GM18870 (cell line): ENCODE data around the gene TMEM212.
"Not testable (repeated sequence)": the region's sequence is repeated elsewhere in the genome, so short reads cannot be mapped to it uniquely, and the experiment has no call there.

Experiments
- ATAC-seq: cut with Tn5 transposase; IDR thresholded peaks from one replicate; pipeline ENCODE4 v1.9.1; 2021; ENCODE audit warnings: moderate library complexity; ENCODE audit not compliant: unreplicated experiment

The TMEM212 gene

GRCh38 chr3:171851660-171852058 is 8.5 kb downstream of the TMEM212 start:
- no peak for ATAC-seq

GRCh38 chr3:171854649-171855305 is 11.6 kb downstream of the TMEM212 start:
- ATAC-seq: no peak

GRCh38 chr3:171858770-171859169 is 15.6 kb downstream of the TMEM212 start:
- ATAC-seq: not testable (repeated sequence)

DNA sequence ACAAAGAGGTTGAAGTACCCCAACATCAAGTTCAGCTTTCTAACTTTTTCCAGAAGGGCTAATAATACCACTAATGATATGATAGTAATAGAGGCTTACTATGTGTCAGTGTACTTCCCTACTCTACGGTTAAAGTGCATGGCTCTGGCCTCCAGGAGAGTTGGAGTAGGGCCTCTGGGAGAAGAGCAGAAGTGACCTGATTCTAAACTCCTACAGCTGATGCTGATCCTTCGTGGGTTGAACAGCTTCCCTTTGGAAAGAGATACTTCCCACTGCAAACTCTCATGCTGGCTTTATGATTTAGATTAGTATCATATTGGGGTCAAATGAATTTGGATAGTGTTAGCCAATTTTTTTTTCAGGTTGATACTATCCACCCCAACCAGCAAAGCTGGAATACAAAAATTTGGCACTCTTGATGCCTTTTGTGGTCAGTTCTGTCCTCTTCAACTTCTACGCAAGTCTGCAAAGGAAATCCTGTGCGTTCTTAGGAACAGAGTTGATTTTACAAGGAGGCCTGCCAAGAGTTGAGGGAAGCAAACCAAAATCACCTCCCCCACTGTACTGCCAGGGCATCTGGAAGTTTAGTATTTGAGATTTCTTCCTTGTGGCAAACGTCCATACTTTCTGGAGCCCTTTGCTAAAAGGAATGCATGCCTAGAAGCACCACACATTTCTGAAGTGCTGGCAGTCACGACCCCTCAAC is 17.8 kb downstream of the TMEM212 start:
- no peak for ATAC-seq

DNA sequence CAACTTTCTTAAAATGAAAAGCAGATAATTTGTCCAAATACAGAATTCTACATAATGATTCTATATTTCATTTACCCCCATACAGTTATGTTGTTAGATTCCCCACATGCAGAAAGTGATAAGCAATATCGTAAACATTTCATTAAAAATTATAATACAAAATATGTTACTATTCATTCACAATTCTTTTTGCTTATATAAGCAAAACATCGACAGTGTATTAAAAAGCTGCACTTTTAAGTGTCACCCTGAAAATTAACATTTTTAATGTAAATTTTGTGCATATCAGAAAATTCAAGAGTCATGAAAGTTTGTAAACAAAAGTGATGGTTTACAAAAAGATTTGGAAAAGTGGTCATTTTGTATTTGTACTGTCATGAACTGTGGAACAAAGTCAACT is 19.2 kb downstream of the TMEM212 start:
- no peak for ATAC-seq

GRCh38 chr3:171862993-171863521 is 19.9 kb downstream of the TMEM212 start:
- no peak for ATAC-seq

DNA sequence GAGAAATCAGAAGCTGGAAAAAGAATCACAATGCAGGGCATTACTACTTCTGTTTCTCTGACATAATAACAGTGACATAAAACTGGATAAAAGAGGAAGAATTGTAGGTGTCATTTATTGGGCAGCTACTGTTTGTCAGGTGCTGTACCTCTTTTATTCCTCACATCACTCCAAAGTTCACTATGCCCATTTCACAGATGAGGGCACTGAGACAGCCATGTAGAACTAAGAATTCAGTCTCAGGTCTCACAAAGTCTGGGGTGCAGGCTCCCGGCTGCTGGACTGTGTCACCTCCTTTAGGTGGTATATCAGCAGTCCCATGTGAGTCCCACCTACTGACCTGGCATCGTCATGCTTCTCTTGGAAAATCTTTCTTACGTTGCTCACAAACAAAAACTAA is 20.8 kb downstream of the TMEM212 start:
- no peak for ATAC-seq

DNA sequence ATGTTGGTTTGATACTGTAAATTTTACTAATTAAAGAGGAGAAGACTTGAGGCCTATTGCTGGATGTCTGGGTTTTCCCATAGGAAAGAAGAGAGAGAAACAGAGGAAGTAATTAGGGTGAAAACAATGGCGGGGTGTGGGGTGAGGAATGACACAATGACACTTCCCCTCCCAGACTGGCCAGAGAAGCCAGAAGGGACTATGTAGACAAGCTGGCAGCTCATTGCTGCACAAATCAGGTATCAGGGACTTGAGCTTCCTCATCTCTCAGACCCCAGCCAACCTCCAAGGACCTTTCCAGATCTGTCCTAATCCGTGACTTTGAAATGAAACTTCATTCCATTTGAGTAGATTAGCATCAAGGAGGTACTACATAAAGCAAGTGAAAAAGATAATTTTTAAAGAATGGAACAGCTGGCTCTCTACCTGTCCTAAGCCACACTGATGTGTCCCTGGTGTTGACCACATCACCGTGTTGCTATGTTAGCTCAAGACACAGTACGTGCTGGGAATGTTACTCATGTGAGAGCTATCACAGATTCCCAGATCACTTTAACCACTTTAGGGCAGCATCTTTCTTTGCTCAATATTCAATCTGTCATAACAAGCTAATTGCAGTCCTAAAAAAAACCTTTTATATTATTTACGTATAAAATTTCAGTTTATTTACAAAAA is 22.2 kb downstream of the TMEM212 start:
- ATAC-seq: no peak

DNA sequence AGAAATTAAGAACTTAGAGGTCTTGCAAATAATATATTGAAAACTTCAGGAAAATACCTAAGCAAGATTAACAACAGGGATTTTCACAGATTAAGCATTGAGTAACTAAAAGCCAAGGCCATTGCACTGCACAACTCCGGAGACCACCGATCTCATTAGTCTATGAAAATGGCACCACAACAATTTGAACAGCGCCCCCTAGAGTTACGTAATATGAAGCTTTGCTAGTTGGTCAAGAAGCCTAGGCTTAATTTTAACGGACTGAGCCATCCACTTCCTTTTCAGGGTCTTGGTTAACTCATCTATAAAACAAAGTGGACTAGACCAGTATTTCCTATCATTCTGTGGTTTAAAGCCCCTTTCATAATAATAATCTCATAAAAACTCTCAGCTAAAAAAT is 24.8 kb downstream of the TMEM212 start:
- no peak for ATAC-seq

DNA sequence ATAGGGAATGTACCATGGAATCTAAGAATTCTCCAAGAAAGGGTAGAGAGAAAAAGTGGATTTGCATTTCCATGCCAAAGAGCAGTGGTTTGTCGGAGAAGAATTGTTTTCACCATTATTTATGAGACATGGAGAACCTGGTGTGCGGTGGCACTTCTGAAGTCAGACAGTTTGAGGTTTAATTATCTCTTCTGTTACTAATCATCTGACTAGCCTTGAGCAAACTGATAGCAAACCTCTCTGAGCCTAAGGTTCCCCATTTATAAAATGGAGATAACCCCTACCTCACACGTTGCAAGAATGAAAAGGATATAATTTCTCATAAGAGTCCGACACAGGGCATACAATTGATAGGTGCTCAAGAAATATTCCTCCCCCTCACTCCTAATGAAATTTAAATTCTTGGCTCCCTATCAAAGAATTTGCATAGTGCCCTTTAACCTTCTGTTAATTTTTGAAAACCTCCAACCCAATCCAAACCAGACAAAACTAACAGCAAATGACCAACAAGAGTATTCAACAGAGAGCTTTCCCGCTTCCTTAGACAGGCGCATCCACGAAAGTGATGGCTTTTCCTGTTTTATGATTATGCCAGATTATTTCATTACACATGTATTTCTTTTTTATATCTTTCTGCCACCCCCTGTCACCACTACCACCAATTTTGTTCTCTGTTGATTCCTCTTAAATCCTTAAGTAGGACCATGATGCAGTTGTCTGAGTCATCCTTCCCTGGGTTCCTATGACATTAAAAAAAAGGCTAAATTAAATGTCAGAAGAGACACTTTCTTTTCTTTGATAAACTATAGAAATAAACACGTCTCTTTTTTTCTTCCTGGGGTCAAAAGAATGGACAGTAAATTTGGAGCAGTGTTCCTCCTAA is 28.5 kb downstream of the TMEM212 start:
- no peak for ATAC-seq

DNA sequence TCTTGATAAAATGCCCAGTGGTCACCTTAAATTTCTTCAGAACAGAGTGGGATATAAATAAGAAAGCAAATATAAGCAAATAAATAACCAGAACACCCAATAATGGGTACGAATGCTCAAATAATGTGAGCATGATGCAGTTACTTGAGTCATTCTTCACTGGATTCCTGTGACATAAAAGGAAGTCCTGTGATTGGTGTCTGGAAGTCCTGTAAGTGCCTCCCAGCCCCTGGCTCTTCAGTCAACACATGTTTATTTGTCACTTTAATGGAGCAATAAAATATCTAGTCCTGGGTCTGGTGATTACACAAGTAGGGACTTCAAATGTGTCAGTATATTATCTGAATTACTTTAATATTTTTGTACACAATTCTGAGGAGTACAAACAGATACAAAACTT is 30.4 kb downstream of the TMEM212 start:
- no peak for ATAC-seq

DNA sequence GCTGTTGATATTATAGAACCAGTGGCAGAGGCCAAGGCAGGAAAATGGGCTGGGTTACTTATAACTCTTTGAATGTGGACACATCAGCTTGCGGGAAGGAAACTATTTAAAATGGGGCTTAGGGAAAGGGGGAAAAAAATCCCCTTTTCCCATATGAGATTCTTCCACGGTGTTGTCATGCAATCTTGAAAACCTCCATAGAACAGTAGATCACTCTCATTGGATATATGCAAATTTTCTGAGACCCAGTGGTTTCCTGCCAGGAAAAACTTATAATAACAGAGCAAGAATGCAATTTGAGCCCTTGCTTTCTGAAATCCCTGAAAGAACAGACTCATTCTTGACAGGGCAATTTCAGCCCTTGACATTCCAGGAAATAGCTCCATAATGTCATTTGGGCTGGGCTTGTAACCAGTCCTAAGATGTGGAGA is 31.1 kb downstream of the TMEM212 start:
- no peak for ATAC-seq

DNA sequence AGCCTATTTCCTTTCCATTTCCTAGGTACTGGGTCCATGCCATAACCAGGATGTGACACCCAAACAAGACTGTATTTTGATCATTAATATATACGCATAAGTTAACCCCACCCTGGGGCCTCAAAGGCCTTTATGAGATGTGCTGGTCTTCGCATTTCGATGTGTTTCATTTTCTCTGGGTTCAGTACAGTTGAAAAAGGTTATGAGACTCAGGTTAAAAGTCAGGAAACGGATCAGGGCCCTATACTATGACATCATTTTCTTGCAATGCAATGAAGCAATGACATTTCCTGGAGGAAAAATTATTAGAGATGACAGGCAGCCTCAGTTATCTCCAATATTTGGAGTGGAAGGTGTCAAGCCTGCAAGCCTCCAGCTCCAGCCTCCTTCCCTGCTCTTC is 31.7 kb downstream of the TMEM212 start:
- ATAC-seq: no peak

DNA sequence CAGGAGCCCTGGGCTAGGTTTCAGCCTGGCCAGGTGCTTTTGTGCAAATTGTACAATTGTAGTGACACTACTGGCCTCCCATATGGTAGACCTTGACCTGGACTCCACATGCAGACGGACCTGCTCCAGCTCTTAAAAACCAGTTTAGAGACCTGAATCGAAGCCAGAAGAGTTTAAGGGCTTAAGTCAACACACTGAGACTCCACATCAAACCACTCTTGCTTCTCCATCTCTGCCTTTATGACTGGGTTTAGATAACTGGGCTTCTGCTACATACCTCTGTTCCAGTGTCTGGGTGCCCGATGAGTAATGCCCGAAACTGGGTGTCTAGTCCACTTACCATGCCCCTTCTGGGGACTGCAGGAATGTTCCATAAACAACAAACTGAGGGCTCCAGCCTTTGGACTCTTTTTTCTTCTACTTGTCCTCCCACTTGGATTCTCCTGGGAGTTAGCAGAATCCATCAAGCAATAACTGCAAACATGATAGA is 32.8 kb downstream of the TMEM212 start:
- no peak for ATAC-seq

GRCh38 chr3:171876680-171877147 is 33.6 kb downstream of the TMEM212 start:
- ATAC-seq: no peak

- no peak for ATAC-seq
These were observed 35.5 kb downstream of the TMEM212 start for GRCh38 chr3:171878461-171879225.

- ATAC-seq: no peak
These were observed 36.3 kb downstream of the TMEM212 start for GRCh38 chr3:171879472-171879871.

DNA sequence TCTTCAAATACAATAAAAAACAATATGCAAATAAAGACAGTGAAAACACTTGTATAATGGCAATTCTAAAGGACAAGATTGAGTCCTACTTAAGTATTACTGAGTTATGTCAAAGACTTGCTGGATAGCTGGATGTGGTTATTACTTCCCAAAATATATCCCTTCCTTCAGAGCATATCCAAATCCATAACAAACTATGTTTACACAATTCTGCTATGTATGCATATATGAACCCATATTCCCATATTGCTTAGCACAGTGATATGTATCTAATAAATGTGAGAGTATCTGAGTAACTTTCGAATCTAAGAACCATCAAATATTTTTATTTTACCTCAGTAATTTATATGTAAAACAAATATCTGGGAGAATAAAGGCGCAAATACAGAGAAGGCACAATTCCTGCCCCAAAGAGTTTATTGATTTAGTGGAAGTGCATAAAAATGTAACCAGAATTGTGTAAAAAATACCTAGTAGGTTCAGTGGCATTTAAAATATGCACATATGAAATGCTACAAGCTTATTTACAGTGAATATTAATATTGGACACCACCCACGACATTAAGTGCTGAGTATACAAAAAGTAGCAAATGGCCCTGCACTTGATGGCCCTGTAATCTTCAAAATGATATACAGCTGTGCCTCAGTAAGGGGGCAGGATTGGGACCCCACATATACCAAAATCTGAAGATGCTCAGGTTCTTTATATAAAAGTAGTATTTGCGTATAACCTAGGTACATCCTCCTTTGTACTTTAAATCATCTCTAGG is 37.1 kb downstream of the TMEM212 start:
- no peak for ATAC-seq

DNA sequence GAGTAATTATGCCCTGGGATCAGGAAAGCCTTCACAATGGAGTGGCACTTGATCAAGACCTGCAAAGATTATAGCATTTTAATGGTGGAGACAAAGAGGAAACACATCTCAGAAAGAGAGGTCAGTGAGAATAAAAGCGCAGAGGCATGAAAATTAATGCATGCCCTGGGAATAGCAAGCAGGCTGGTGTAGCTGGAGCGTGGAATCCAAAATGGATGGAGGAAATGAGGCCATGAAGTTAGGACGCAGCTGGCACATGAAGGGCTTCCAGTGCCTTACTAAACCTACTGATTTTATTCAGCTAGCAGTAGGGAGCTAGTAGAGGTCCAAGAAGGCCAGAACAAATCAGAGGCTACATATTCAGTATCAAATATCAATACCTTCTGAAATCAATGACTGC is 38.1 kb downstream of the TMEM212 start:
- ATAC-seq: no peak
